DMS114 treated with DMSO at 0.1 percent for 48 hours (cell line): ENCODE results near the gene TEX264.
A peak's percentile ranks its signal among the peaks of the same experiment; 100 is the strongest.
"Not testable (repeated sequence)": the region's sequence is repeated elsewhere in the genome, so short reads cannot be mapped to it uniquely, and the experiment has no call there.

Experiments
- DNase-seq: peaks from one replicate; lab custom pipeline; 2025; ENCODE audit not compliant: unreplicated experiment; lab: John Stamatoyannopoulos, UW

Gene TEX264

GRCh38 chr3:51715231-51715976 lies 44.4 kb downstream of the TEX264 start:
- no peak for DNase-seq

DNA sequence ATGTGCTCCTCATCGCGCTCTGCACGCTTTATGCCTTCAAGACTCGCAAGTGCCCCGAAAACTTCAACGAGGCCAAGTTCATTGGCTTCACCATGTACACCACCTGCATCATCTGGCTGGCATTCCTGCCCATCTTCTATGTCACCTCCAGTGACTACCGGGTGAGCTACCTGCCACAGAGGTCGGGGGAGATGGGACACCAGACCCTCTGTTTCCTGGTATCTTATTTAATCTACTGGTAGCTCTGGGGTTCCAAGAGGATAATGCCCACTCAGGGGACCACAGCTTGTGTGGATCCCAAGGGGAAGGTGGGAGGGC lies 44.9 kb downstream of the TEX264 start:
- DNase-seq = no peak

DNA sequence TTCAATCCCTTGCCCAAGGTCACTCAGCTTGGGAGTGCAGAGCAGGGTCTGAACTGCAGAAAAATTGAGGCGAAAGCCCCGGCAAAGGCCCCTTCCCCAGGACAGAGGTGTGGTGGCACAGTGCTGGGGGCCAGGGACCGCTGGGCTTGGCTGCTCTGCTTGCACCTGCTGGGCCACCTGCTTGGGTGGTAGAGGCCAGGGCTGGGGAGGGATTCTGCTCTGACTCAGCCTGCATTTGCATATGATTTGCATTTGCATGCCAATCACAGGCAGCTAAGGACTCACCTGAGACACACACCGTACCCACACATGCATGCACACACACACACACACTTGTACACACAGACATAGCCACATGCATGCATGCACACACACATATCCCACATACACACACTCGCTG lies 45.8 kb downstream of the TEX264 start:
- no peak for DNase-seq

GRCh38 chr3:51717446-51717845 lies 46.4 kb downstream of the TEX264 start:
- no peak for DNase-seq

- DNase-seq = no peak
These were observed 46.9 kb downstream of the TEX264 start for GRCh38 chr3:51717947-51718346.

- DNase-seq = peak; percentile 48
These were observed 47.7 kb downstream of the TEX264 start for GRCh38 chr3:51718547-51719409.

GRCh38 chr3:51719410-51720025 lies 48.5 kb downstream of the TEX264 start:
- DNase-seq = no peak

GRCh38 chr3:51720292-51721061 lies 49.4 kb downstream of the TEX264 start:
- no peak for DNase-seq

DNA sequence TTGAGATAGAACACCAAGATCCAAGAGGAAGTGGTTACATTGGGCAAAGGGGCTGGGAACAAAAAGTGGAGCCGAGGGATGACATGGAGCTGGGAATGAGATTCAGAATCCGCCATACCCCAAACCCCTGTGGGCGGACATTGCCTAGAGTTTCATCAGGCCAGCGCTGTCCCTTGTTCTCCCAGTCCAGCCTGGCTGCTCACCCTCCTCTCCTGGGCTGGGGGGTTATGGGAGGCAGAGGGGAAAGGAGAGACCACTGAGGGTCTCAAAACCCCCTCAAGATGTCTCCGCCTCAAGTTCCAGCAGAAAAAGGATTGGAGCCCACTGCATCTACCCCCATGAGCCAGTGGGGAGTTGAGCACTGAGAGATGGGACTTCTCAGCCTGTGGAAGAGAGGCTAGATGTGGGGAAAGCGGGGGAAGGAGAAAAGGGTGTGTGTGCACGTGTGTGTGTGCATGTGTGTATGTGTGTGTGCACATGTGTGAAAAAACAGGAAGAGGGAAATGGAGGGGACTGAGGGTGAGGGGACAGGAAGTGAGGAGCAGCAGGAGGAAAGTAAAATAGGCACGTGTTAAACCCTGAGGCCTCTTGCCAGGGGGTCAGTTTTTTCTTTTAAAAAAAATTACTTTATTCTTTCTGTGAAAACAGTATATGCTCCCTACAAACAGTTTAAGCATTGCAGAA lies 50.2 kb downstream of the TEX264 start:
- no peak for DNase-seq

DNA sequence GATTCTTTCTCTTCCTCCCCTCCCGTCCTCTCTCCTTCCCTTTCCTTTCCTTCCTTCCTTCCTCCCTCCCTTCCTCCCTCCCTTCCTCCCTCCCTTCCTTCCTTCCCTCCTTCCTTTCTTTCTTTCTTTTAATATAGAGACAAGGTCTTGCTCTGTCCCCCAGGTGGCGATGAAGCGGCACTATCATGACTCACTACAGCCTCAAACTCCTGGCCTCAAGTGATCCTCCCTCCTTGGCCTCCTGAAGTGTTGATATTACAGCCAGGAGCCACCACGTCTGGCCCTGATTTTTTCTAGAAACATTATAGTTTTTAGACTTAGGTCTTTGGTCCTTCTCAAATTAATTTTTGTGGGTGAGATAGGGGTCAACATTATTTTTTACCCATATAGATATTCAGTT lies 51.3 kb downstream of the TEX264 start:
- no peak for DNase-seq

- no peak for DNase-seq
These were observed 56.4 kb downstream of the TEX264 start for GRCh38 chr3:51727500-51727899.

- no peak for DNase-seq
These were observed 58.1 kb downstream of the TEX264 start for GRCh38 chr3:51729042-51729633.

- no peak for DNase-seq
These were observed 63.0 kb downstream of the TEX264 start for GRCh38 chr3:51733859-51734571.

DNA sequence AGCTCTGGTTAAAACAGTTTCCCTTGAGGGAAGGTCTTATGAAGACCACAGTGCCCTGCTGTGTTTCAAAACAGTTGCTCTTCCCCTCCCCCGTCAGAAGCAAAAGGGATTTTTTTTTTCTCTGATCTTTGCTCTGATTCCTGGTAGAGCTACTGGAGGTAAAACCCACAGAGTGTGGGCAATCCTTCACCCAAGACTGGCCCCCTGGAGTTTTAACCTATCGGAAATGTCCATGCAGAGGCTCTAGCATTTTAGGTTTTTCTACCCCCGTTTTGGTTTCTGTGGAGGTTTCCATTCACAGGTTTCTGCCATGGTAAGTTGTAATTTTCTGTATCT lies 63.5 kb downstream of the TEX264 start:
- no peak for DNase-seq

DNA sequence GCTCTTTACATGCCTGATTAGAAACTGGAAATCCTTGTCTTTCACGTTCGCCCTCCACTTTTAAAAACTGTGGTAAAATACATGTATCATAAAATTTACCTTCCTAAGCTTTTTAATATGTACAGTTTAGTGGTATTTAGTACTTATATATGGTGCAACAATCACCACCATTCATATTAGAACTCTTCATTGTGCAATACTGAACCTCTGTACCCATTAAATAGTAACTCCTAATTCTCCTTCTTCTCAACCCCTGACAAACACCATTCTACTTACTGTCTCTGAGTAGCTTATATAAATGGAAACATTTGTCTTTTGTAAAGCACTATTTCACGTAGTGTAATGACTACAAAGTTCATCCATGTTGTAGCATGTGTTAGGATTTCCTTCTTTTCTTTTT lies 64.0 kb downstream of the TEX264 start:
- no peak for DNase-seq

- DNase-seq = no peak
These were observed 64.9 kb downstream of the TEX264 start for GRCh38 chr3:51735950-51736349.

- DNase-seq = no peak
These were observed 68.1 kb downstream of the TEX264 start for GRCh38 chr3:51739110-51739509.

DNA sequence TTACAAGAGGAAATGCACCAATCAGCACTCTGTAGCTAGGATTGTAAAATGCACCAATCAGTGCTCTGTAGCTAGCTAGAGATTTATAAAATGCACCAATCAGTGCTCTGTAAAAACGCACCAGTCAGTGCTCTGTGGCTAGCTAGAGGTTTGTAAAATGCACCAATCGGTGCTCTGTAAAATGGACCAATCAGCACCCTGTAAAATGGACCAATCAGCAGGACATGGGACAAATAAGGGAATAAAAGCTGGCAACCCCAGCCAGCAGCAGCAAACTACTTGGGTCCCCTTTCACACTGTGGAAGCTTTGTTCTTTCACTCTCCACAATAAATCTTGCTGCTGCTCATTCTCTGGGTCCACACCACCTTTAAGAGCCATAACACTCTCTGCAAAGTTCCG lies 71.3 kb downstream of the TEX264 start:
- DNase-seq = not testable (repeated sequence)

- not testable (repeated sequence) for DNase-seq
These were observed 71.9 kb downstream of the TEX264 start for GRCh38 chr3:51742978-51743377.

- no peak for DNase-seq
These were observed 76.8 kb downstream of the TEX264 start for GRCh38 chr3:51747840-51748239.
